IMR-90 (cell line): ENCODE data around the gene MAN2A2. TPM values are rescaled to one million over a fixed set of nuclear protein-coding genes. Genes with fewer than 3 reads are reported as not detected.

Experiments
- ATAC-seq: fragments of 200-7000 bp; cut with Tn5 transposase; 2 replicates; pipeline ENCODE4 v1.9.1; 2020; ENCODE audit warnings: low read depth, mild to moderate bottlenecking, moderate library complexity
- BruUV-seq: library from RNA; stranded (reverse); fragments of 400-500 nt; replicated peaks from 2 replicates; lab custom pipeline; 2021; lab: Mats Ljungman, UMichigan
- CTCF ChIA-PET: fragments of 300-600 bp; formaldehyde crosslinking; extraction: SDS; loops from one replicate; lab custom pipeline; 2021; ENCODE audit warnings: antibody characterized with exemption; lab: Yijun Ruan, JAX
- POLR2A ChIA-PET: fragments of 300-600 bp; sonication (Branson Sonifier 250); formaldehyde crosslinking; loops from one replicate; lab custom pipeline; 2022; ENCODE audit warnings: antibody characterized with exemption; ENCODE audit not compliant: unreplicated experiment; lab: Charles Lee
- DNase-seq: peaks from one replicate; pipeline ENCODE4 v3.0.0; 2013
- H2AFZ ChIP-seq: replicated peaks from 2 replicates; pipeline ENCODE3; 2013; ENCODE audit warnings: low read length, mild to moderate bottlenecking; ENCODE audit not compliant: poor library complexity
- H2AK5ac ChIP-seq: 2 replicates; pipeline ENCODE4 v1.6.1; 2013; ENCODE audit warnings: low read depth, low read length, inconsistent platforms
- H2AK9ac ChIP-seq: replicated peaks from 2 replicates; pipeline ENCODE3; 2013; ENCODE audit warnings: mild to moderate bottlenecking, low read depth, low read length, moderate library complexity; ENCODE audit not compliant: poor library complexity
- H2BK120ac ChIP-seq: 2 replicates; pipeline ENCODE4 v1.6.1; 2013; ENCODE audit warnings: low read depth, low read length, inconsistent platforms
- H2BK15ac ChIP-seq: 3 replicates; pipeline ENCODE4 v1.6.1; 2013; ENCODE audit warnings: low read depth, low read length, inconsistent platforms
- H2BK20ac ChIP-seq: 2 replicates; pipeline ENCODE4 v1.6.1; 2013; ENCODE audit warnings: low read depth, mild to moderate bottlenecking, inconsistent platforms, low read length, moderate library complexity
- H2BK5ac ChIP-seq: 2 replicates; pipeline ENCODE4 v1.6.1; 2013; ENCODE audit warnings: mild to moderate bottlenecking, low read depth, low read length, inconsistent platforms; ENCODE audit not compliant: poor library complexity, severe bottlenecking
- H3K14ac ChIP-seq: replicated peaks from 2 replicates; pipeline ENCODE4 v1.6.1; 2013; ENCODE audit warnings: low read depth, low read length, inconsistent platforms
- H3K18ac ChIP-seq: 2 replicates; pipeline ENCODE4 v1.6.1; 2013; ENCODE audit warnings: low read depth, low read length, control low read depth
- H3K23ac ChIP-seq: 2 replicates; pipeline ENCODE4 v1.6.1; 2013; ENCODE audit warnings: low read depth, low read length, inconsistent platforms
- H3K27ac ChIP-seq: 2 replicates; pipeline ENCODE4 v1.5.1; 2013; ENCODE audit warnings: mild to moderate bottlenecking, control low read depth, low read length; ENCODE audit not compliant: insufficient read depth
- H3K27me3 ChIP-seq: 2 replicates; pipeline ENCODE4 v1.6.1; 2013; ENCODE audit warnings: low read length; ENCODE audit not compliant: control insufficient read depth, insufficient read depth
- H3K36me3 ChIP-seq: 2 replicates; pipeline ENCODE4 v1.6.1; 2013; ENCODE audit warnings: low read length, mixed read lengths; ENCODE audit not compliant: control insufficient read depth, insufficient read depth
- H3K4ac ChIP-seq: 2 replicates; pipeline ENCODE4 v1.6.1; 2013; ENCODE audit warnings: low read depth, low read length, inconsistent platforms
- H3K4me1 ChIP-seq: 2 replicates; pipeline ENCODE4 v1.6.1; 2013; ENCODE audit warnings: low read length, mixed read lengths; ENCODE audit not compliant: control insufficient read depth, insufficient read depth
- H3K4me2 ChIP-seq: 2 replicates; pipeline ENCODE4 v1.6.1; 2013; ENCODE audit warnings: low read depth, mild to moderate bottlenecking, control low read depth, low read length, moderate library complexity
- H3K4me3 ChIP-seq: 2 replicates; pipeline ENCODE4 v1.5.1; 2013; ENCODE audit warnings: low read depth, mild to moderate bottlenecking, control low read depth, low read length, moderate library complexity; ENCODE audit not compliant: insufficient read depth
- H3K56ac ChIP-seq: 2 replicates; pipeline ENCODE4 v1.6.1; 2013; ENCODE audit warnings: low read length, inconsistent platforms; ENCODE audit not compliant: insufficient read depth; ENCODE audit errors: extremely low read depth
- H3K79me1 ChIP-seq, 2 experiments: 2 replicates each; pipeline ENCODE4 v1.6.1; 2013; ENCODE audit warnings: low read length in 2 of 2, inconsistent platforms in 1 of 2, low read depth in 1 of 2
- H3K9ac ChIP-seq: 2 replicates; pipeline ENCODE4 v1.6.1; 2013; ENCODE audit warnings: low read depth, low read length, control low read depth
- H3K9me1 ChIP-seq: 2 replicates; pipeline ENCODE4 v1.6.1; 2013; ENCODE audit warnings: low read length, inconsistent platforms; ENCODE audit not compliant: insufficient read depth
- H3K9me3 ChIP-seq: 2 replicates; pipeline ENCODE4 v1.6.1; 2013; ENCODE audit warnings: low read length; ENCODE audit not compliant: control insufficient read depth, insufficient read depth
- H4K20me1 ChIP-seq: 2 replicates; pipeline ENCODE4 v1.6.1; 2013; ENCODE audit warnings: low read length, inconsistent platforms; ENCODE audit not compliant: insufficient read depth
- H4K5ac ChIP-seq: 2 replicates; pipeline ENCODE4 v1.6.1; 2013; ENCODE audit warnings: mild to moderate bottlenecking, low read depth, low read length, control low read depth
- H4K8ac ChIP-seq, 2 experiments: 2 replicates each; pipeline ENCODE4 v1.6.1; 2013; ENCODE audit warnings: low read depth in 2 of 2, low read length in 2 of 2, control low read depth in 1 of 2, inconsistent platforms in 1 of 2
- H4K91ac ChIP-seq: 2 replicates; pipeline ENCODE4 v1.6.1; 2013; ENCODE audit warnings: low read depth, low read length, inconsistent platforms; ENCODE audit not compliant: insufficient read depth
- BHLHE40 ChIP-seq: fragments of 150-350 bp; IDR thresholded peaks from 2 replicates; pipeline ENCODE4 v1.6.1; 2016; ENCODE audit warnings: mild to moderate bottlenecking, low read depth, low read length
- CEBPB ChIP-seq: IDR thresholded peaks from 2 replicates; pipeline ENCODE4 v1.6.1; 2012; ENCODE audit warnings: low read depth, low read length, improper control_type of control experiment
- CHD1 ChIP-seq: IDR thresholded peaks from 2 replicates; pipeline ENCODE4 v1.6.1; 2012; ENCODE audit warnings: low read depth, low read length, improper control_type of control experiment
- FOS ChIP-seq: fragments of 150-350 bp; IDR thresholded peaks from 2 replicates; pipeline ENCODE4 v1.6.1; 2016; ENCODE audit warnings: low read depth, low read length
- MAFK ChIP-seq: IDR thresholded peaks from 2 replicates; pipeline ENCODE4 v1.6.1; 2012; ENCODE audit warnings: low read depth, low read length, improper control_type of control experiment
- MXI1 ChIP-seq: IDR thresholded peaks from 2 replicates; pipeline ENCODE4 v1.6.1; 2012; ENCODE audit warnings: low read depth, mild to moderate bottlenecking, low read length, moderate library complexity, borderline replicate concordance
- NFE2L2 ChIP-seq: fragments of 150-350 bp; IDR thresholded peaks from 2 replicates; pipeline ENCODE4 v1.6.1; 2016; ENCODE audit warnings: low read depth, mild to moderate bottlenecking, low read length
- POLR2A ChIP-seq: IDR thresholded peaks from 2 replicates; pipeline ENCODE4 v1.6.1; 2012; ENCODE audit warnings: mild to moderate bottlenecking, low read depth, low read length
- SMC3 ChIP-seq: fragments of 150-350 bp; IDR thresholded peaks from 2 replicates; pipeline ENCODE4 v1.6.1; 2016; ENCODE audit warnings: low read depth, mild to moderate bottlenecking, antibody characterized with exemption, low read length, moderate library complexity
- WGBS, 2 experiments: methylation state at CpG; one replicate each; pipeline versions ENCODE4 v1.1.5 to v1.1.7; 2013; ENCODE audit warnings: missing lambda C conversion rate in 2 of 2; ENCODE audit not compliant: insufficient read length in 1 of 2; ENCODE audit errors: extremely low coverage in 2 of 2; 5-methylcytosine and 5-hydroxymethylcytosine counted together
- dilution Hi-C: fragments of 300-500 bp; cut with HindIII; formaldehyde crosslinking; loops from one replicate; pipeline ENCODE4 v1.14.3; 2018; ENCODE audit warnings: low sequenced_read_pairs; ENCODE audit not compliant: unreplicated experiment
- in situ Hi-C: fragments of 300-500 bp; cut with MboI; formaldehyde crosslinking; loops from 3 replicates; pipeline ENCODE4 v1.14.3; 2019; ENCODE audit warnings: low sequenced_read_pairs, inconsistent platforms, mixed read lengths
- intact Hi-C: fragments of 100-400 bp; cut with micrococcal nuclease; formaldehyde crosslinking; loops from 2 replicates; pipeline ENCODE4 v1.10.0; 2022
- polyA plus RNA-seq, 3 experiments: library from polyadenylated mRNA; depleted of rRNA; stranded (reverse); fragments of >200 nt; gene quantifications; 2 replicates each; pipeline ENCODE4 v1.2.3, GENCODE V29; 2012; ENCODE audit warnings: low replicate concordance in 1 of 3
- total RNA-seq: library from RNA; depleted of rRNA; stranded (reverse); fragments of >200 nt; gene quantifications from 2 replicates; pipeline ENCODE4 v1.2.3, GENCODE V29; 2012
- TF ChIP-seq, protein P1 (sequence below): fragments of 150-350 bp; IDR thresholded peaks from 2 replicates; pipeline ENCODE4 v1.6.1; 2016; ENCODE audit warnings: low read depth, mild to moderate bottlenecking, low read length, moderate library complexity, borderline replicate concordance

MAN2A2 gene
- total and polyA plus RNA-seq, 2 of the 4 experiments (the other 2 are of a cell fraction): 3.4 to 52.5 TPM

DNA sequence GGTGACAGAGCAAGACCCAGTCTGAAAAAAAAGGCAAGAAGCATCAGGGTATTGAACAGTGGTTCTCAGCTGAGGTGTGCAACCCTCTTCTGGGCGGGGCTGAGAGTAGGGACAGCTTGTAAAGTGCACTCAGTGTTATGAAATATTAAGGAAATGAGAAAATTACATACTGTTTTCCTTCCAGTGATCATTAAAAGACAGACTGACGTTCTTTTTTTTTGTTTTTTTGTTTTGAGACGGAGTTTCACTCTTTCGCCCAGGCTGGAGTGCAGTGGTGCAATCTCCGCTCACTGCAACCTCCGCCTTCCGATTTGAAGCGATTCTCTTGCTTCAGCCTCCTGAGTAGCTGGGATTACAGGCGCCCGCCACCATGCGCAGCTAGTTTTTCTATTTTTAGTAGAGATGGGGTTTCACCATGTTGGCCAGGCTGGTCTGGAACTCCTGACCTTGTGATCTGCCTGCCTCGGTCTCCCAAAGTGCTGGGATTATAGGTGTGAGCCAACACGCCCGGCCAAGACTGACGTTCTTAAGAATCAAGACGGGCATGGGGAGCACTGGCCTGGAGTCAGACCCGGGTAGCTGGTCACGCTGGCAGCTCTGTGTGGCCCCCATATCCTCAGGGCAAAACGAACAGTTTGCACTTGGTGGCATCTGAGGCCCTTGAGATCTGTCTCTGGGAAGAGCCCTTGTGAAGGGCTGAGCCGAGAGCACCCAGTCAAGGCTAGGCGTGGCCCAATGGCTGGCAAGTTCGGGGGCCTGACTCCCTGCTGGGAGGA, 11.4 kb downstream of the MAN2A2 start:
- H3K79me1 ChIP-seq: no peaks in the 10 kb centered on the region
- no peak overlapping the region for H4K8ac ChIP-seq
- no peak overlapping the region for H2AFZ ChIP-seq
- no peak overlapping the region for H3K4ac ChIP-seq
- no peaks in the 10 kb centered on the region for H3K27me3 ChIP-seq
- H3K14ac ChIP-seq: no peak overlapping the region
- 92% methylated on average over 10 of the region's 22 CpGs; no CpG with 5 or more reads in 1 of the 2 experiments for WGBS, 2 experiments
- no peak overlapping the region for H3K27ac ChIP-seq
- H3K4me3 ChIP-seq: no peak overlapping the region
- no peak overlapping the region for H2BK120ac ChIP-seq
- H3K4me2 ChIP-seq: no peak overlapping the region
- BruUV-seq: no TSS peak
- dilution Hi-C loops: no loop called here
- TF ChIP-seq MXI1 (no peak), SMC3 (no peak), CHD1 (no peak), NFE2L2 (no peak), FOS (no peak), POLR2A (no peak), MAFK (no peak), CEBPB (no peak), BHLHE40 (no peak)
- TF ChIP-seq, protein P1, sequence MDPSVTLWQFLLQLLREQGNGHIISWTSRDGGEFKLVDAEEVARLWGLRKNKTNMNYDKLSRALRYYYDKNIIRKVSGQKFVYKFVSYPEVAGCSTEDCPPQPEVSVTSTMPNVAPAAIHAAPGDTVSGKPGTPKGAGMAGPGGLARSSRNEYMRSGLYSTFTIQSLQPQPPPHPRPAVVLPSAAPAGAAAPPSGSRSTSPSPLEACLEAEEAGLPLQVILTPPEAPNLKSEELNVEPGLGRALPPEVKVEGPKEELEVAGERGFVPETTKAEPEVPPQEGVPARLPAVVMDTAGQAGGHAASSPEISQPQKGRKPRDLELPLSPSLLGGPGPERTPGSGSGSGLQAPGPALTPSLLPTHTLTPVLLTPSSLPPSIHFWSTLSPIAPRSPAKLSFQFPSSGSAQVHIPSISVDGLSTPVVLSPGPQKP: no peak
- peaks cover 48% of the 10 kb centered on the region for H3K36me3 ChIP-seq
- H3K56ac ChIP-seq: no peak overlapping the region
- H3K9me3 ChIP-seq: no peaks in the 10 kb centered on the region
- no peak overlapping the region for H3K9ac ChIP-seq
- no peak overlapping the region for H2BK20ac ChIP-seq
- H4K5ac ChIP-seq: no peak overlapping the region
- H2BK15ac ChIP-seq: no peak overlapping the region
- H4K20me1 ChIP-seq: no peaks in the 10 kb centered on the region
- ATAC-seq (no peak), DNase-seq (no peak)
- peaks cover 3% of the 10 kb centered on the region; the same call in 1 of the 2 replicates for H3K9me1 ChIP-seq
- no peak overlapping the region for H2AK5ac ChIP-seq
- H4K91ac ChIP-seq: no peak overlapping the region
- H3K23ac ChIP-seq: no peak overlapping the region
- intact Hi-C loops: no loop called here
- no peak overlapping the region for H2BK5ac ChIP-seq
- peaks cover 10% of the 10 kb centered on the region; the same call in 1 of the 2 replicates for H3K4me1 ChIP-seq
- peak overlapping the region; percentile 42 for H2AK9ac ChIP-seq
- ChIA-PET POLR2A (interaction anchor here (0.6 kb wide), 1 partner anchor 474 kb away, joined by 3 read pairs; no protein-coding TSS in a partner anchor), CTCF (no interaction called here)
- no peak overlapping the region for H3K18ac ChIP-seq
- in situ Hi-C loops: no loop called here
